ENCODE measurements around the gene ZNF576. TPM values are rescaled to one million over a fixed set of nuclear protein-coding genes. Genes with fewer than 3 reads are reported as not detected.
A peak's percentile ranks its signal among the peaks of the same experiment; 100 is the strongest.

ZNF576 gene
- total and polyA plus RNA-seq, 9 of the 15 experiments (the other 6 are each of a cell fraction or from before 2014, with no cell fraction given): 6.8 to 18.2 (median 12.2) TPM

- TF ChIP-seq, protein P1, sequence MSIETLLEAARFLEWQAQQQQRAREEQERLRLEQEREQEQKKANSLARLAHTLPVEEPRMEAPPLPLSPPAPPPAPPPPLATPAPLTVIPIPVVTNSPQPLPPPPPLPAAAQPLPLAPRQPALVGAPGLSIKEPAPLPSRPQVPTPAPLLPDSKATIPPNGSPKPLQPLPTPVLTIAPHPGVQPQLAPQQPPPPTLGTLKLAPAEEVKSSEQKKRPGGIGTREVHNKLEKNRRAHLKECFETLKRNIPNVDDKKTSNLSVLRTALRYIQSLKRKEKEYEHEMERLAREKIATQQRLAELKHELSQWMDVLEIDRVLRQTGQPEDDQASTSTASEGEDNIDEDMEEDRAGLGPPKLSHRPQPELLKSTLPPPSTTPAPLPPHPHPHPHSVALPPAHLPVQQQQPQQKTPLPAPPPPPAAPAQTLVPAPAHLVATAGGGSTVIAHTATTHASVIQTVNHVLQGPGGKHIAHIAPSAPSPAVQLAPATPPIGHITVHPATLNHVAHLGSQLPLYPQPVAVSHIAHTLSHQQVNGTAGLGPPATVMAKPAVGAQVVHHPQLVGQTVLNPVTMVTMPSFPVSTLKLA (conservative IDR thresholded peaks at IDR 0.05): no peak
- TF ChIP-seq, protein P2, sequence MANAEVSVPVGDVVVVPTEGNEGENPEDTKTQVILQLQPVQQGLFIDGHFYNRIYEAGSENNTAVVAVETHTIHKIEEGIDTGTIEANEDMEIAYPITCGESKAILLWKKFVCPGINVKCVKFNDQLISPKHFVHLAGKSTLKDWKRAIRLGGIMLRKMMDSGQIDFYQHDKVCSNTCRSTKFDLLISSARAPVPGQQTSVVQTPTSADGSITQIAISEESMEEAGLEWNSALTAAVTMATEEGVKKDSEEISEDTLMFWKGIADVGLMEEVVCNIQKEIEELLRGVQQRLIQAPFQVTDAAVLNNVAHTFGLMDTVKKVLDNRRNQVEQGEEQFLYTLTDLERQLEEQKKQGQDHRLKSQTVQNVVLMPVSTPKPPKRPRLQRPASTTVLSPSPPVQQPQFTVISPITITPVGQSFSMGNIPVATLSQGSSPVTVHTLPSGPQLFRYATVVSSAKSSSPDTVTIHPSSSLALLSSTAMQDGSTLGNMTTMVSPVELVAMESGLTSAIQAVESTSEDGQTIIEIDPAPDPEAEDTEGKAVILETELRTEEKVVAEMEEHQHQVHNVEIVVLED (CRISPR knock-in tag; IDR thresholded peaks at IDR 0.05): no peak
- TF ChIP-seq NFIX (CRISPR knock-in tag; IDR thresholded peaks at IDR 0.05; ENCODE audit: low read depth) (no peak), BCOR (IDR thresholded peaks at IDR 0.05) (no peak), NFIC (IDR thresholded peaks at IDR 0.05) (peak; percentile 68), TCFL5 (CRISPR knock-in tag; conservative IDR thresholded peaks at IDR 0.05) (no peak), EHMT2 (IDR thresholded peaks at IDR 0.05) (no peak), PML (IDR thresholded peaks at IDR 0.05; ENCODE audit: low read length) (peak; percentile 63; the same call in 1 of the 2 replicates), SMARCE1 (IDR thresholded peaks at IDR 0.05) (0 out of 2 replicates have a peak, but pooled peaks have one; percentile 41), SAP30 (IDR thresholded peaks at IDR 0.05; ENCODE audit: borderline replicate concordance, insufficient read depth, low read depth, low read length, poor library complexity, severe bottlenecking) (no peak), ZNF76 (CRISPR knock-in tag; IDR thresholded peaks at IDR 0.05; ENCODE audit: borderline replicate concordance) (no peak), CXXC5 (CRISPR knock-in tag; IDR thresholded peaks at IDR 0.05) (no peak), CREB3 (tag; conservative IDR thresholded peaks at IDR 0.05; ENCODE audit: low read depth) (no peak), FOS (IDR thresholded peaks at IDR 0.05; ENCODE audit: extremely low read depth, insufficient read length) (no peak), HNRNPL (IDR thresholded peaks at IDR 0.05; ENCODE audit: low read depth, low read length) (no peak), GTF2F1 (IDR thresholded peaks at IDR 0.05; ENCODE audit: low read depth, low read length) (no peak), ZKSCAN3 (CRISPR knock-in tag; IDR thresholded peaks at IDR 0.05) (no peak), KLF16 (IDR thresholded peaks at IDR 0.05) (peak; percentile 76), HNRNPK (IDR thresholded peaks at IDR 0.05; ENCODE audit: low read depth, low read length, poor library complexity, severe bottlenecking) (no peak), ZNF282 (CRISPR knock-in tag; IDR thresholded peaks at IDR 0.05) (no peak), IRF2 (CRISPR knock-in tag; IDR thresholded peaks at IDR 0.05) (no peak)
- TF ChIP-seq, protein P3, sequence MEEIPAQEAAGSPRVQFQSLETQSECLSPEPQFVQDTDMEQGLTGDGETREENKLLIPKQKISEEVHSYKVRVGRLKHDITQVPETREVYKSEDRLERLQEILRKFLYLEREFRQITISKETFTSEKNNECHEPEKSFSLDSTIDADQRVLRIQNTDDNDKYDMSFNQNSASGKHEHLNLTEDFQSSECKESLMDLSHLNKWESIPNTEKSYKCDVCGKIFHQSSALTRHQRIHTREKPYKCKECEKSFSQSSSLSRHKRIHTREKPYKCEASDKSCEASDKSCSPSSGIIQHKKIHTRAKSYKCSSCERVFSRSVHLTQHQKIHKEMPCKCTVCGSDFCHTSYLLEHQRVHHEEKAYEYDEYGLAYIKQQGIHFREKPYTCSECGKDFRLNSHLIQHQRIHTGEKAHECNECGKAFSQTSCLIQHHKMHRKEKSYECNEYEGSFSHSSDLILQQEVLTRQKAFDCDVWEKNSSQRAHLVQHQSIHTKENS (CRISPR knock-in tag; IDR thresholded peaks at IDR 0.05): no peak
- TF ChIP-seq, protein P4, sequence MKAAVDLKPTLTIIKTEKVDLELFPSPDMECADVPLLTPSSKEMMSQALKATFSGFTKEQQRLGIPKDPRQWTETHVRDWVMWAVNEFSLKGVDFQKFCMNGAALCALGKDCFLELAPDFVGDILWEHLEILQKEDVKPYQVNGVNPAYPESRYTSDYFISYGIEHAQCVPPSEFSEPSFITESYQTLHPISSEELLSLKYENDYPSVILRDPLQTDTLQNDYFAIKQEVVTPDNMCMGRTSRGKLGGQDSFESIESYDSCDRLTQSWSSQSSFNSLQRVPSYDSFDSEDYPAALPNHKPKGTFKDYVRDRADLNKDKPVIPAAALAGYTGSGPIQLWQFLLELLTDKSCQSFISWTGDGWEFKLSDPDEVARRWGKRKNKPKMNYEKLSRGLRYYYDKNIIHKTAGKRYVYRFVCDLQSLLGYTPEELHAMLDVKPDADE (conservative IDR thresholded peaks at IDR 0.05; ENCODE audit: control insufficient read depth, low read depth, low read length): no peak
Measured at GRCh38 chr19:43616306-43616705, 19.9 kb downstream of the ZNF576 start (continued).
